ENCODE data around the gene C2CD2.

C2CD2 gene

GRCh38 chr21:41852929-41853320 lies 100.9 kb downstream of the C2CD2 start:
- Histone ChIP-seq H3K9me2 (replicated peaks; ENCODE audit: control insufficient read depth, low read length) (no peaks in the 10 kb centered on the region), H3K9me3 (ENCODE audit: control insufficient read depth, insufficient read depth, low read length) (no peaks in the 10 kb centered on the region; the same call in 1 of the 2 replicates), H3K27ac (ENCODE audit: low read depth, low read length) (no peak overlapping the region), H3K4me2 (ENCODE audit: low read length) (no peak overlapping the region), H3K4me3 (ENCODE audit: low read length) (no peak overlapping the region), H3F3A (ENCODE audit: control insufficient read depth, insufficient read depth) (no peaks in the 10 kb centered on the region), H3K36me3 (ENCODE audit: control insufficient read depth, low read length) (peaks cover 88% of the 10 kb centered on the region), H4K20me1 (ENCODE audit: control insufficient read depth, insufficient read depth, low read depth, low read length) (no peaks in the 10 kb centered on the region), H3K27me3 (ENCODE audit: control insufficient read depth, low read length) (no peaks in the 10 kb centered on the region), H3K79me2 (ENCODE audit: control insufficient read depth, low read length) (peaks cover 4% of the 10 kb centered on the region; the same call in 1 of the 2 replicates), H3K4me1 (ENCODE audit: control insufficient read depth, low read length) (no peaks in the 10 kb centered on the region)
- TF ChIP-seq EZH2phosphoT487 (IDR thresholded peaks at IDR 0.05; ENCODE audit: borderline replicate concordance, low read length) (no peak), CTCF (IDR thresholded peaks at IDR 0.05; ENCODE audit: low read depth, low read length, poor library complexity, severe bottlenecking) (no peak)

- no peaks in the 10 kb centered on the region for H3K4me1 ChIP-seq (ENCODE audit: control insufficient read depth, low read length)
- no peak for TF ChIP-seq EZH2phosphoT487 (IDR thresholded peaks at IDR 0.05; ENCODE audit: borderline replicate concordance, low read length)
- no peak for TF ChIP-seq CTCF (IDR thresholded peaks at IDR 0.05; ENCODE audit: low read depth, low read length, poor library complexity, severe bottlenecking)
- no peak overlapping the region for H3K4me3 ChIP-seq (ENCODE audit: low read length)
- no peaks in the 10 kb centered on the region for H4K20me1 ChIP-seq (ENCODE audit: control insufficient read depth, insufficient read depth, low read depth, low read length)
- H3K9me3 ChIP-seq (ENCODE audit: control insufficient read depth, insufficient read depth, low read length), result no peaks in the 10 kb centered on the region; the same call in 1 of the 2 replicates
- peaks cover 4% of the 10 kb centered on the region; the same call in 1 of the 2 replicates for H3K79me2 ChIP-seq (ENCODE audit: control insufficient read depth, low read length)
- no peaks in the 10 kb centered on the region for H3K27me3 ChIP-seq (ENCODE audit: control insufficient read depth, low read length)
- no peaks in the 10 kb centered on the region for H3K9me2 ChIP-seq (replicated peaks; ENCODE audit: control insufficient read depth, low read length)
- peaks cover 88% of the 10 kb centered on the region for H3K36me3 ChIP-seq (ENCODE audit: control insufficient read depth, low read length)
- no peak overlapping the region for H3K4me2 ChIP-seq (ENCODE audit: low read length)
- H3K27ac ChIP-seq (ENCODE audit: low read depth, low read length), result no peak overlapping the region
- H3F3A ChIP-seq (ENCODE audit: control insufficient read depth, insufficient read depth), result no peaks in the 10 kb centered on the region
These were observed 101.5 kb downstream of the C2CD2 start for GRCh38 chr21:41852151-41852928.

DNA sequence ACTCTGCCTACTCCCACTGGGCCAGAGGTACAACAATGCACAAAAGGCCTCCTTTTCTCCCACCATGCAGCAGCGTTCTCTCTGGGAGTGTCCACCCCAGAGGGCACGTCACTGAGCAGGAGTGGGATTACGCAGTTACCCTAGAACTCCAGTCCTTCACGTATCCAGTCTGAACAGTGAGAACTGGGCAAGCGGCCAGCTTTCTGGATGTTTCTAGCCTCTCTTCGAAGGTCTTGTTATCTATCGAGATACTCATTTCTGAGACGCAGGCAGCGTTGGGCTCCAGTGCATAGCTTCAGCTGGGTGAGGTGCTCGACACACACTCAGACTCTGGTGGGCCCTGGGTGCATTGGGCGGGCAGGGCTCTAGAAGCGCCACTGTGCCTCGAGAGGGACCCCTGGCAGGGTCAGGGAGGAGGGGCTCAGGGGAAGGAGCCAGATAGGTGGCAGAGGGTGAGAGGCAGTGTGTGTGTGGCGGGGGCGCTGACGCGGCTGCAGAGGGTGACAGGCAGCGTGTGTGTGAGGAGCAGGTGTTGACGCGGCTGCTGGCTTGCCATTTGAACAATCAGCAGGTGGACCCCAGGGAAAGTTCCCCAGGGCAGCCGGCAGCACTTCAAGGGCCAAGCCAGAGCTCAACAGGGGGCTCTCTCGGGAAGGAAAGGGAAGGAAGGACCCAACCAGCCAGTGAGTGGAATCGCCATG lies 102.6 kb downstream of the C2CD2 start:
- Histone ChIP-seq H3K27ac (ENCODE audit: low read depth, low read length) (no peak overlapping the region), H3K9me3 (ENCODE audit: control insufficient read depth, insufficient read depth, low read length) (no peaks in the 10 kb centered on the region), H3K36me3 (ENCODE audit: control insufficient read depth, low read length) (peaks cover 88% of the 10 kb centered on the region), H3K4me1 (ENCODE audit: control insufficient read depth, low read length) (no peaks in the 10 kb centered on the region), H3K79me2 (ENCODE audit: control insufficient read depth, low read length) (peaks cover 4% of the 10 kb centered on the region; the same call in 1 of the 2 replicates), H3K4me3 (ENCODE audit: low read length) (no peak overlapping the region), H3K4me2 (ENCODE audit: low read length) (no peak overlapping the region), H3F3A (ENCODE audit: control insufficient read depth, insufficient read depth) (no peaks in the 10 kb centered on the region), H3K9me2 (replicated peaks; ENCODE audit: control insufficient read depth, low read length) (no peaks in the 10 kb centered on the region), H4K20me1 (ENCODE audit: control insufficient read depth, insufficient read depth, low read depth, low read length) (no peaks in the 10 kb centered on the region), H3K27me3 (ENCODE audit: control insufficient read depth, low read length) (no peaks in the 10 kb centered on the region)
- TF ChIP-seq CTCF (IDR thresholded peaks at IDR 0.05; ENCODE audit: low read depth, low read length, poor library complexity, severe bottlenecking) (no peak), EZH2phosphoT487 (IDR thresholded peaks at IDR 0.05; ENCODE audit: borderline replicate concordance, low read length) (no peak)
